IMR-90 (cell line): ENCODE measurements around the gene GPX4. TPM values are rescaled to one million over a fixed set of nuclear protein-coding genes. Genes with fewer than 3 reads are reported as not detected.

Experiments
- ATAC-seq: fragments of 200-7000 bp; cut with Tn5 transposase; 2 replicates; pipeline ENCODE4 v1.9.1; 2020; ENCODE audit warnings: low read depth, mild to moderate bottlenecking, moderate library complexity
- BruUV-seq: library from RNA; stranded (reverse); fragments of 400-500 nt; replicated peaks from 2 replicates; lab custom pipeline; 2021; lab: Mats Ljungman, UMichigan
- CTCF ChIA-PET: fragments of 300-600 bp; formaldehyde crosslinking; extraction: SDS; loops from one replicate; lab custom pipeline; 2021; ENCODE audit warnings: antibody characterized with exemption; lab: Yijun Ruan, JAX
- POLR2A ChIA-PET: fragments of 300-600 bp; sonication (Branson Sonifier 250); formaldehyde crosslinking; loops from one replicate; lab custom pipeline; 2022; ENCODE audit warnings: antibody characterized with exemption; ENCODE audit not compliant: unreplicated experiment; lab: Charles Lee
- DNase-seq: peaks from one replicate; pipeline ENCODE4 v3.0.0; 2013
- H2AFZ ChIP-seq: replicated peaks from 2 replicates; pipeline ENCODE3; 2013; ENCODE audit warnings: low read length, mild to moderate bottlenecking; ENCODE audit not compliant: poor library complexity
- H2AK5ac ChIP-seq: 2 replicates; pipeline ENCODE4 v1.6.1; 2013; ENCODE audit warnings: low read depth, low read length, inconsistent platforms
- H2AK9ac ChIP-seq: replicated peaks from 2 replicates; pipeline ENCODE3; 2013; ENCODE audit warnings: mild to moderate bottlenecking, low read depth, low read length, moderate library complexity; ENCODE audit not compliant: poor library complexity
- H2BK120ac ChIP-seq: 2 replicates; pipeline ENCODE4 v1.6.1; 2013; ENCODE audit warnings: low read depth, low read length, inconsistent platforms
- H2BK15ac ChIP-seq: 3 replicates; pipeline ENCODE4 v1.6.1; 2013; ENCODE audit warnings: low read depth, low read length, inconsistent platforms
- H2BK20ac ChIP-seq: 2 replicates; pipeline ENCODE4 v1.6.1; 2013; ENCODE audit warnings: low read depth, mild to moderate bottlenecking, inconsistent platforms, low read length, moderate library complexity
- H2BK5ac ChIP-seq: 2 replicates; pipeline ENCODE4 v1.6.1; 2013; ENCODE audit warnings: mild to moderate bottlenecking, low read depth, low read length, inconsistent platforms; ENCODE audit not compliant: poor library complexity, severe bottlenecking
- H3K14ac ChIP-seq: replicated peaks from 2 replicates; pipeline ENCODE4 v1.6.1; 2013; ENCODE audit warnings: low read depth, low read length, inconsistent platforms
- H3K18ac ChIP-seq: 2 replicates; pipeline ENCODE4 v1.6.1; 2013; ENCODE audit warnings: low read depth, low read length, control low read depth
- H3K23ac ChIP-seq: 2 replicates; pipeline ENCODE4 v1.6.1; 2013; ENCODE audit warnings: low read depth, low read length, inconsistent platforms
- H3K27ac ChIP-seq: 2 replicates; pipeline ENCODE4 v1.5.1; 2013; ENCODE audit warnings: mild to moderate bottlenecking, control low read depth, low read length; ENCODE audit not compliant: insufficient read depth
- H3K27me3 ChIP-seq: 2 replicates; pipeline ENCODE4 v1.6.1; 2013; ENCODE audit warnings: low read length; ENCODE audit not compliant: control insufficient read depth, insufficient read depth
- H3K36me3 ChIP-seq: 2 replicates; pipeline ENCODE4 v1.6.1; 2013; ENCODE audit warnings: low read length, mixed read lengths; ENCODE audit not compliant: control insufficient read depth, insufficient read depth
- H3K4ac ChIP-seq: 2 replicates; pipeline ENCODE4 v1.6.1; 2013; ENCODE audit warnings: low read depth, low read length, inconsistent platforms
- H3K4me1 ChIP-seq: 2 replicates; pipeline ENCODE4 v1.6.1; 2013; ENCODE audit warnings: low read length, mixed read lengths; ENCODE audit not compliant: control insufficient read depth, insufficient read depth
- H3K4me2 ChIP-seq: 2 replicates; pipeline ENCODE4 v1.6.1; 2013; ENCODE audit warnings: low read depth, mild to moderate bottlenecking, control low read depth, low read length, moderate library complexity
- H3K4me3 ChIP-seq: 2 replicates; pipeline ENCODE4 v1.5.1; 2013; ENCODE audit warnings: low read depth, mild to moderate bottlenecking, control low read depth, low read length, moderate library complexity; ENCODE audit not compliant: insufficient read depth
- H3K56ac ChIP-seq: 2 replicates; pipeline ENCODE4 v1.6.1; 2013; ENCODE audit warnings: low read length, inconsistent platforms; ENCODE audit not compliant: insufficient read depth; ENCODE audit errors: extremely low read depth
- H3K79me1 ChIP-seq, 2 experiments: 2 replicates each; pipeline ENCODE4 v1.6.1; 2013; ENCODE audit warnings: low read length in 2 of 2, inconsistent platforms in 1 of 2, low read depth in 1 of 2
- H3K9ac ChIP-seq: 2 replicates; pipeline ENCODE4 v1.6.1; 2013; ENCODE audit warnings: low read depth, low read length, control low read depth
- H3K9me1 ChIP-seq: 2 replicates; pipeline ENCODE4 v1.6.1; 2013; ENCODE audit warnings: low read length, inconsistent platforms; ENCODE audit not compliant: insufficient read depth
- H3K9me3 ChIP-seq: 2 replicates; pipeline ENCODE4 v1.6.1; 2013; ENCODE audit warnings: low read length; ENCODE audit not compliant: control insufficient read depth, insufficient read depth
- H4K20me1 ChIP-seq: 2 replicates; pipeline ENCODE4 v1.6.1; 2013; ENCODE audit warnings: low read length, inconsistent platforms; ENCODE audit not compliant: insufficient read depth
- H4K5ac ChIP-seq: 2 replicates; pipeline ENCODE4 v1.6.1; 2013; ENCODE audit warnings: mild to moderate bottlenecking, low read depth, low read length, control low read depth
- H4K8ac ChIP-seq, 2 experiments: 2 replicates each; pipeline ENCODE4 v1.6.1; 2013; ENCODE audit warnings: low read depth in 2 of 2, low read length in 2 of 2, control low read depth in 1 of 2, inconsistent platforms in 1 of 2
- H4K91ac ChIP-seq: 2 replicates; pipeline ENCODE4 v1.6.1; 2013; ENCODE audit warnings: low read depth, low read length, inconsistent platforms; ENCODE audit not compliant: insufficient read depth
- CEBPB ChIP-seq: IDR thresholded peaks from 2 replicates; pipeline ENCODE4 v1.6.1; 2012; ENCODE audit warnings: low read depth, low read length, improper control_type of control experiment
- CHD1 ChIP-seq: IDR thresholded peaks from 2 replicates; pipeline ENCODE4 v1.6.1; 2012; ENCODE audit warnings: low read depth, low read length, improper control_type of control experiment
- ELK1 ChIP-seq: fragments of 150-350 bp; IDR thresholded peaks from 2 replicates; pipeline ENCODE4 v1.6.1; 2016; ENCODE audit warnings: low read depth, mild to moderate bottlenecking, low read length, moderate library complexity, borderline replicate concordance
- MAFK ChIP-seq: IDR thresholded peaks from 2 replicates; pipeline ENCODE4 v1.6.1; 2012; ENCODE audit warnings: low read depth, low read length, improper control_type of control experiment
- MAZ ChIP-seq: IDR thresholded peaks from 2 replicates; pipeline ENCODE4 v1.6.1; 2012; ENCODE audit warnings: low read depth, mild to moderate bottlenecking, low read length, improper control_type of control experiment, moderate library complexity, borderline replicate concordance
- POLR2A ChIP-seq: IDR thresholded peaks from 2 replicates; pipeline ENCODE4 v1.6.1; 2012; ENCODE audit warnings: mild to moderate bottlenecking, low read depth, low read length
- RAD21 ChIP-seq: IDR thresholded peaks from 2 replicates; pipeline ENCODE4 v1.6.1; 2012; ENCODE audit warnings: low read length, improper control_type of control experiment
- RCOR1 ChIP-seq: IDR thresholded peaks from 2 replicates; pipeline ENCODE4 v1.6.1; 2012; ENCODE audit warnings: mild to moderate bottlenecking, low read length, improper control_type of control experiment; ENCODE audit not compliant: insufficient replicate concordance
- RFX5 ChIP-seq: IDR thresholded peaks from 2 replicates; pipeline ENCODE4 v1.8.0; 2012; ENCODE audit warnings: low read depth, mild to moderate bottlenecking, low read length, moderate library complexity
- SMC3 ChIP-seq: fragments of 150-350 bp; IDR thresholded peaks from 2 replicates; pipeline ENCODE4 v1.6.1; 2016; ENCODE audit warnings: low read depth, mild to moderate bottlenecking, antibody characterized with exemption, low read length, moderate library complexity
- USF2 ChIP-seq: fragments of 150-350 bp; IDR thresholded peaks from 2 replicates; pipeline ENCODE4 v1.6.1; 2017; ENCODE audit warnings: mild to moderate bottlenecking, antibody characterized with exemption, low read length, low read depth
- WGBS, 2 experiments: methylation state at CpG; one replicate each; pipeline versions ENCODE4 v1.1.5 to v1.1.7; 2013; ENCODE audit warnings: missing lambda C conversion rate in 2 of 2; ENCODE audit not compliant: insufficient read length in 1 of 2; ENCODE audit errors: extremely low coverage in 2 of 2; 5-methylcytosine and 5-hydroxymethylcytosine counted together
- dilution Hi-C: fragments of 300-500 bp; cut with HindIII; formaldehyde crosslinking; loops from one replicate; pipeline ENCODE4 v1.14.3; 2018; ENCODE audit warnings: low sequenced_read_pairs; ENCODE audit not compliant: unreplicated experiment
- in situ Hi-C: fragments of 300-500 bp; cut with MboI; formaldehyde crosslinking; loops from 3 replicates; pipeline ENCODE4 v1.14.3; 2019; ENCODE audit warnings: low sequenced_read_pairs, inconsistent platforms, mixed read lengths
- intact Hi-C: fragments of 100-400 bp; cut with micrococcal nuclease; formaldehyde crosslinking; loops from 2 replicates; pipeline ENCODE4 v1.10.0; 2022
- polyA plus RNA-seq, 3 experiments: library from polyadenylated mRNA; depleted of rRNA; stranded (reverse); fragments of >200 nt; gene quantifications; 2 replicates each; pipeline ENCODE4 v1.2.3, GENCODE V29; 2012; ENCODE audit warnings: low replicate concordance in 1 of 3
- total RNA-seq: library from RNA; depleted of rRNA; stranded (reverse); fragments of >200 nt; gene quantifications from 2 replicates; pipeline ENCODE4 v1.2.3, GENCODE V29; 2012

The GPX4 gene
- total and polyA plus RNA-seq, 2 of the 4 experiments (the other 2 are of a cell fraction): 357 to 1,083 TPM

- Histone ChIP-seq H4K20me1 (peaks cover 34% of the 10 kb centered on the region), H2AK5ac (no peak overlapping the region), H3K79me1 (peaks cover 3 to 24% of the 10 kb centered on the region in 2 experiments; a peak in 3 of 4 replicates), H3K36me3 (peaks cover 77% of the 10 kb centered on the region), H3K56ac (no peak overlapping the region), H3K27me3 (no peaks in the 10 kb centered on the region), H3K18ac (no peak overlapping the region), H4K8ac (no peak overlapping the region), H3K27ac (no peak overlapping the region), H3K4ac (no peak overlapping the region), H2AK9ac (no peak overlapping the region), H3K4me1 (peaks cover 11% of the 10 kb centered on the region), H3K4me3 (no peak overlapping the region), H2BK15ac (no peak overlapping the region), H3K9me1 (no peaks in the 10 kb centered on the region), H3K9ac (no peak overlapping the region), H3K23ac (no peak overlapping the region), H3K4me2 (no peak overlapping the region), H2BK5ac (no peak overlapping the region), H4K91ac (no peak overlapping the region), H2BK20ac (no peak overlapping the region), H3K9me3 (no peaks in the 10 kb centered on the region), H2BK120ac (no peak overlapping the region), H4K5ac (no peak overlapping the region), H3K14ac (no peak overlapping the region), H2AFZ (no peak overlapping the region)
- ChIA-PET POLR2A (interaction anchor here (0.6 kb wide), 2 partner anchors 22 to 82 kb away, joined by 5 to 10 read pairs; no protein-coding TSS in a partner anchor), CTCF (no interaction called here)
- no TSS peak for BruUV-seq
- in situ Hi-C loops: no loop called here
- dilution Hi-C loops: no loop called here
- DNase-seq (no peak), ATAC-seq (no peak)
- WGBS, 2 experiments: no CpG with 5 or more reads among the region's 18 CpGs
- no peak for TF ChIP-seq USF2
- TF ChIP-seq MAFK: no peak
- no peak for TF ChIP-seq SMC3
- TF ChIP-seq CHD1: no peak
- TF ChIP-seq RAD21: no peak
- no peak for TF ChIP-seq ELK1
- no peak for TF ChIP-seq MAZ
- TF ChIP-seq POLR2A: no peak
- TF ChIP-seq RCOR1: no peak
- TF ChIP-seq CEBPB: no peak
- no peak for TF ChIP-seq RFX5
- intact Hi-C loops: loop anchor here (2.0 to 5.0 kb wide), 2 partner anchors 65 to 81 kb away; no protein-coding TSS in a partner anchor
These were observed 8.0 kb downstream of the GPX4 start for GRCh38 chr19:1111641-1112267.
